Measurements from ENCODE around the gene CST7.

DNA sequence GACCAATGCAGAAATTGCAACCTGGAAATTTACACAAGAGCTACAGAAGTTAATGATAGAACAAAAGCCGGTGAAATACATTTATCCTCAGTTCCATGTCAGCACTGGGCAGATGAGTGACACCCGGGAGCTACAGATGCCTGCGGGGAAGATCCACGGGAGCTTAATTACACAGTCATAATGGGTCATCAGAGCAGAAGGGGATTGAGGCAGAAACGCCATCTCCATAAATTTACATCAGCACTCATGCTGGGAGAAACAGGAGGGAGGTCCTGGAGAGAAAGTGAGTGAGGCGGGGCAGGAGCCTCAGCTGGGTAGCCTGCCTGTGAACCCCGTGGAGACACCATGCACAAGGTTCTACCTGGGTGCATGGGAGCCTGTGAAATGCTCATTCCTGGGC, 37.6 kb upstream of the CST7 start:
- TF ChIP-seq, protein P1, sequence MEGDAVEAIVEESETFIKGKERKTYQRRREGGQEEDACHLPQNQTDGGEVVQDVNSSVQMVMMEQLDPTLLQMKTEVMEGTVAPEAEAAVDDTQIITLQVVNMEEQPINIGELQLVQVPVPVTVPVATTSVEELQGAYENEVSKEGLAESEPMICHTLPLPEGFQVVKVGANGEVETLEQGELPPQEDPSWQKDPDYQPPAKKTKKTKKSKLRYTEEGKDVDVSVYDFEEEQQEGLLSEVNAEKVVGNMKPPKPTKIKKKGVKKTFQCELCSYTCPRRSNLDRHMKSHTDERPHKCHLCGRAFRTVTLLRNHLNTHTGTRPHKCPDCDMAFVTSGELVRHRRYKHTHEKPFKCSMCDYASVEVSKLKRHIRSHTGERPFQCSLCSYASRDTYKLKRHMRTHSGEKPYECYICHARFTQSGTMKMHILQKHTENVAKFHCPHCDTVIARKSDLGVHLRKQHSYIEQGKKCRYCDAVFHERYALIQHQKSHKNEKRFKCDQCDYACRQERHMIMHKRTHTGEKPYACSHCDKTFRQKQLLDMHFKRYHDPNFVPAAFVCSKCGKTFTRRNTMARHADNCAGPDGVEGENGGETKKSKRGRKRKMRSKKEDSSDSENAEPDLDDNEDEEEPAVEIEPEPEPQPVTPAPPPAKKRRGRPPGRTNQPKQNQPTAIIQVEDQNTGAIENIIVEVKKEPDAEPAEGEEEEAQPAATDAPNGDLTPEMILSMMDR (IDR thresholded peaks at IDR 0.05; ENCODE audit: low read length): no peak
- no peak for TF ChIP-seq EZH2 (optimal IDR thresholded peaks at IDR 0.05; ENCODE audit: low read depth, low read length)
- TF ChIP-seq EZH2phosphoT487 (IDR thresholded peaks at IDR 0.05; ENCODE audit: low read length): no peak
